GM18511 (cell line): Measurements from ENCODE around the gene LIMS2.

ENCODE experiments used
- ATAC-seq: cut with Tn5 transposase; IDR thresholded peaks from one replicate; pipeline ENCODE4 v1.9.1; 2021; ENCODE audit warnings: mild to moderate bottlenecking, moderate library complexity; ENCODE audit not compliant: unreplicated experiment

Gene LIMS2

DNA sequence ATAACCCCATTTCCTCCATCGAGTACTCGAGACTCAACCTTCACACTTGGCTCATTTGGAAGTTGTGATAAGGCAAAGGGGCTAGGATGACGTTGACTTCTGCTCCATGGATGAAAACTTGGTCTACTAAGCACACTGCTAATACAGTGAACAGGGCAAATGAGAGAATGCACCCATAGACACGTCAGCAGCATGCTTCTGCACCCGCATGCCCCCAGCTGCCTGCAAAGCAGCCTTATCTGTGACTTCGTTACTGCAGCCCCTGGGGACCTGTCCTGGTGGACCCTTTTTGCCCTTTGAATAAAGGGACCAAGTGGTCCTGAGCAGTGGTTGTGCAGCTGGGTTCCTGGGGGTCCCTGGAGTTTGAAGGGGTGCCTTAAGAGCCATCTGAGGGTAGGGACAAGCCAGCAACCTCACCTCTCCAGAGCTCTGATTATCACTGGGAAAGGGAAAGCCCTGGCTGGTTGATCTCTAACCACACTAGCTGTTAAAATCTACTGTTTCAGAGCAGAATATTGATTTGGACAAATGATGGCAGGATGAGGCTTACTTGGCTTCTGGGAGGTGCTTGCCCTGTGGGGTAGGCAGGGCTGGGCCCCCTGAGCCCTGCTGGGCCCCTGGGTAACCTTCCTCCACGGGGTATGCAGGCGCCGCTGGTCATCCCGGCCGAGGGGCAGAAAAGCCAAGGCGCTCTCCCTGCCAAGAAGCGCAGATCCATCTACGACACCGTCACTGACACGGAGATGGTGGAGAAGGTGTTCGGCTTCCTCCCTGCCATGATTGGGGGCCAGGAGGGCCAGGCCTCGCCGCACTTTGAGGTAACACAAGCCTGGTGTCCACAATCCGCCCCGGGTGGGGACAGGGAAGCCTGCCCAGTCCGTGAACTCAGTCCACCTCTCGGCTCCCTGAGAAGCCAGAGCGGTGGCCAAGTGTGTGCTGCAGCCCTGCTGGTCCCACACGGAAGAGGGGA, 67.0 kb downstream of the LIMS2 start:
- no peak for ATAC-seq

DNA sequence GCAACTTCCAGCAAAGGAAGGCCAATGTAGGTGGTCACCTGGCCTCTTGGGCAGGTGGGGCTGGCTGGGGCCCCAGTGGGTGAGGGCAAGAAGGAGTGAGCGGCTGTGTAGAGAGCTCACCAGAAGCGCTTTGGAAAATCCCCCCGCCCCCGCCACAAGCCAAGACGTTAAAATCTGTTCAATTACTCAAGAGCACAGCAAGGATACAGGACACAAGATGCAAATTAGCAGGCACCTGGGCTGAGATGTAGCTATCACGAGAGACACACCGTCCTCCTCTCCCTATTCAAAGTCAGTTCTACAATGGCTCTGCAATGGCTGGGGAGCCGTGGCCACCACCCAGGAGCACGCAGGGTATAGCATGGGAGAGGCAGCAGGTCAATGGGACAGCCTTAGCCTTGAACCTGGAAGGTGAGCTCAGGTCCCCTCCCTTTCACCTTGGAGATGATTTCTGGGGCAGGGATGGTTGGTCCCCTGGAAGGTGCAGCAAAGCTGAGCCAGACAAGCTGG, 67.9 kb downstream of the LIMS2 start:
- ATAC-seq = no peak

DNA sequence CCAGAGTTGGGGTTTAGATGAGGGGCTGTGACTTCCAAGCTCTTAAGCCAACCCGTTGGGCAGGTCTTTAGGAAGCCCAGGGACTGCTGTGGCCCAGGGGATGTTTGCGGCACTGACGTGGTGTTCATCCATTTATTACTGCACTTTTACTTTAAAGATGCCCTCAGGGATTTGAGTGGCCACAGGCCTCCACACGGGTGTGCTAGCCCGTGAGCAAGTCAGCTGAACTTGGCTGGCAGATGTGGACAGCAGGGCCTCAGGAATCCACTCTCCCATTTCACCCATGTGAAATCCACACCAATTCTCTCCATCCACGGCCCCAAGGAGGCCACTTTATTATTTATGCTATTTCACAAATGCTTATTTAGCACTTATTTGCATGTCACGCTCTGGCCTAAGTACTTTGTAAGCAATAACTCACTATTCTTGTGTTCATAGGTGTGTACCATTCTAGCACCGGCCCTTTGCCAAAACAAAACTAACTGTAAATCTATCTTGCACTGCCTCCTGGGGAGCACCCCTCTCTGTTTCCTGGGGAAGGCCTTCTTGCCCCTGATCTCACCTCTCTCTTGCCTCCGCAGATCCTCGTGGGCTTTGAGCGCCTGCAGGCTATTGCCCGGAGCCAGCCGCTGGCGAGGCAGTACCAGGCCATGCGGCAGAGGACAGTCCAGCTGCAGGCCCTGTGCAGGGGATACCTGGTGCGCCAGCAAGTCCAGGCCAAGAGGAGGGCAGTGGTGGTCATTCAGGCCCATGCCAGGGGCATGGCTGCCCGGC, 68.5 kb downstream of the LIMS2 start:
- no peak for ATAC-seq

DNA sequence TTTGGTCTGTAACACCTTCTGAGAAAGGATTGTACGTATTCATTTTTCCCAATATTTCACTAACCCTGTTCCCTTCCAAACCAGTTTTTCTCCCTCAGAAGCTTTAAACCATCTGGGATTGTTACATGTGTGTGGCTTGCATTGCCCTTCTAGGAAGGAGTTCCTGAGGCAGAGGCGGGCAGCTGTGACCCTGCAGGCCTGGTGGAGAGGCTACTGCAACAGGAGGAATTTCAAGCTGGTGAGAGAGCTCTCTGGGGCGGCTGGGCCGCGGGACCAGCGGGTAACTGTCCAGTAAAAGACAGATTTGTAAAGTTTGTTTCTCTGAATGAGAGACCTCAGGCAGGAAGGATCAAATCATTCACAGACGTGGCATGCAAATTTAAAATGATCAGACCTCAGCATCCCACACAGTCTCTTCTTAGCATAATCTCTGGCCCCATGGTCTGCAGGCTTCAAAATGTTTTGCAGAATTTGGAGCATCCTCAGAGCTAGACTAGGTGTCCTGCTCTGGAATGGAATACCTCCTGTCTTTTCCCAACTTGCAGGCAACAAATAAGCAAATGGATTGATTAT, 69.6 kb downstream of the LIMS2 start:
- no peak for ATAC-seq

DNA sequence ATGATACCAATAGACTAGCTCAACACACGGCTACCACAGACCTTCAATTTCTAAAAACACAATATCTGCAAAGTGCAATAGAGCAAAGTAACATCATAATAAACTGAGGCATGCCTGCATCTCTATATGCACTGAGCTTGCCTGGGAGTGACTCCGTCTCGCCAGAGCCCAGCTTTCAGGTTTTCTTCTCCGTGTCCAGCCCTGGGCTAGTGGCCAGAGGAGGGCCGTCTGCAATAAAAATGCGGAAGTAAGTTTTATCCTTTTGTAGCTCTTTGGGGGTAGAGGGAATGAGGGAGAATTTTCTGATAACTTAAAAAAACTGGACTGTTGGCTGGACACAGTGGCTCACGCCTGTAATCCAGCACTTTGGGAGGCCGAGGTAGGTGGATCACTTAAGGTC, 70.3 kb downstream of the LIMS2 start:
- ATAC-seq = no peak

DNA sequence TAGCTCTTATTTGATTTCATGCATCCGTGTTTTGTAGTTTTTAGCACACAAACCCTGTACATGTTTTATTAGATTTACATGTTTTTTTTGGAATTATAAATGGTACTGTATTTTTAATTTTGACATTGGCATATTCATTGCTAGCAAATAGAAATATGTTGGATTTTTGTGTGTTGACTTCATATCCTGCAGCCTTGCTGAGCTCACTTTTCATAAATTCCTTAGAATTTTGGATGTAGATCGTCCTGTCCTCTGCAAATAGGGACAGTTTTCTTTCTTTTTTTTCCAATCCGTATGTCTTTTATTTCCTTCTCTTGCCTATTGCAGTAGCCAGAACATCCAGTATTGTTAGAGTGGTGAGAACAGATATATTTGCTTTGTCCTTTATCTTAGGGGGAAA, 76.1 kb downstream of the LIMS2 start:
- no peak for ATAC-seq

DNA sequence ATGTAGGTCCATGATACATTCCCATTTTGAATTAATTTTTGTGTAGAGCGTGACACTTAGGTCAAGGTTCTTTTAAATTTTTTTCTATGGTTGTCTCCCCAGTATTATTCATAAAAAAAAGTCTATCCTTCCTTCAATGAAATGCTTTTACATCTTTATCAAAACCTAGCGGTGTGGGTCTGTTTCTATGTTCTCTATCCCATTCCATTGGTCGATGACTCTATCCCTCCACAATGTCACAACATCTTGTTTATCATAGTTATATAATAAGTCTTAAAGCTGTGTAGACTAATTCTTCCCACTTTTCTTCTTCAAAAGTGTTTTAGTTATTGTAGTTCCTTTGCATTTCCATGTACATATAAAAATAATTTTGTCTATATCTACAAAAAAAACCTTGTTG, 76.6 kb downstream of the LIMS2 start:
- no peak for ATAC-seq

DNA sequence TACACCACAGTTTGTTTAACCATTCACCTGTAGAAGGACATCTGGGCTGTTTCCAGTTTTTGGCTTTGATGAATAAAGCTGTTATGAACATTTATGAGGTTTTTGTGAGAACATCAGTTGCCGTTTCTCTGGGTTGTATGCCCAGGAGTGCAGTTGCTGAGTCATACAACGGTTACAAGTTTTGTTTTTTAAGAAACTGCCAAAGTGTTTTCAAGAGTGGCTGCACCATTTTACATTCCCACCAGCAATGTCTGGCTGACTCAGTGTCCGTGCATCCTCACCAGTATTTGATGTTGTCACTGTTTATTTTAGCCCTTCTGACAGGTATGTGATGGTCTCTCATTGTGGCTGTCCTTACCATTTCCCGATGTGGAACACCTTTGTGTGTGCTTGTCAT, 77.3 kb downstream of the LIMS2 start:
- ATAC-seq = no peak

DNA sequence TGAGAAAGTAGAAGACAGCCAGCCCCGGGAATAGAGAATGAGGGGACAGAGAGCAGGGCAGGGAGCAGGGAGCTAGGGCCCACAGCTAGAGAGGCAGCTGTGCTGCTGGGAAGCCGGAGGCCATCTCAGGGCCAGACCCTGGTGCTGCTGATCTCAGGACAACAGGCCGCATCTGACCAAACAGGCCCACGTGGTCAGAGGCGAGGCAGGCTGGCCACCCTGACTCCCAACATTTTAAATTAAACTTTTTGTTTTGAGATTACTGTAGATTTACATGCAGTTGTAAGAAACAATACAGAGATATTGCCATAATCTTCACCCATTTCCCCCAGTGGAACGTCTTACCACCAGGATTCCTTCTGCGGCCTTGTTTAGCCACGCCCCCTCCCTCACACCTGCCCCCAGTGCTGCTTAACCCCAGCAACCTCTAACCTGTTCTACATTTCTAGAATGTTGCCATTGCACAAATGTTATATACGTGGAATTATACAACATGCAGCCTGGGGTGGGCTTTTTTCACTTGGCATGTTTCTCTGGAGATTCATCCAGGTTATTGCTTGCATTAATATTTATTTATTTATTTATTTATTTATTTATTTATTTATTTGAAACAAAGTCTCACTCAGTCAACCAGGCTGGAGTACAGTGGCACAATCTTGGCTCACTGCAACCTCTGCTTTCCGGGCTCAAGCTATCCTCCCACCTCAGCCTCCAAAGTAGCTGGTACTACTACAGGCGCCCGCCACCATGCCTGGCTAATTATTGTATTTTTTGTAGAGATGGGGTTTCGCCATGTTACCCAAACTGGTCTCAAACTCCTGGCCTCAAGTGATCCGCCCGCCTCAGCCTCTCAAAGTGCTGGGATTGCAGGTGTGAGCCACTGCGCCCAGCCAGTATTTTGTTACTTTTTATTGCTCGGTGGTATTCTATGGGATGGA, 78.0 kb downstream of the LIMS2 start:
- ATAC-seq = no peak

DNA sequence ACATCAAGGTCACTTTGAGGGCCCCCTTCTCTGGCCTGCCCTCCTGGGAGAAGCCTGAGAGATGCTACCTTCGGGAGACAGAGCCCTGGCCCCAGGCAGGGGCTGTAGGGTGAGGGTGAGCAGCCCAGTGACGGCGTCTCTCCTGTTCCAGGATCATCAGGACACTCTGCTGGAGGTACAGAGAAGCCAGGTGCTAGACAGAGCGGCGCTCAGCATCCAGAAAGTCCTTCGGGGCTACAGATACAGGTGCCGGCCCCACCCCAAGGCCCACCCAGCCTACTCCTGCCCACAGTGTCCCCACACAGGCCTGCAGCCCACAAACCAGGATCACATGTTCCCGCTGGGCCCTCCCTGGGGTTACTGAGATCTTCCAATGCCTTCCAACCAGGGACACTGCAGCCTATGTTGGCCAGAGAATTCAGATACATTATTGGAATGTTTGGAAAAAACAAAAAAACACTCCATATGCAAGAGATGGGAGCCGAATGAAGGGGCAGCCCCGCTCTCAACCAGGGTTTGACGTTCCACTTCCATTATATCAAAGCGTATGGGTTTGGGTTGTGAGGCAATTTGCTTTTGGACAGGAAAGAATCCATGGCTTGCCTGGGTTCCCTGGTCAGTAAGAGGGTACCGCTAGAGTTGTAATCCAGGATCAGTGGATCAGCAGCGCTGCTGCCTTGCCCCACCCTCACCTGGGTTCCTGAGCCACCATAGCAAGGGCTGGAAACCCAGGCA, 78.9 kb downstream of the LIMS2 start:
- no peak for ATAC-seq

DNA sequence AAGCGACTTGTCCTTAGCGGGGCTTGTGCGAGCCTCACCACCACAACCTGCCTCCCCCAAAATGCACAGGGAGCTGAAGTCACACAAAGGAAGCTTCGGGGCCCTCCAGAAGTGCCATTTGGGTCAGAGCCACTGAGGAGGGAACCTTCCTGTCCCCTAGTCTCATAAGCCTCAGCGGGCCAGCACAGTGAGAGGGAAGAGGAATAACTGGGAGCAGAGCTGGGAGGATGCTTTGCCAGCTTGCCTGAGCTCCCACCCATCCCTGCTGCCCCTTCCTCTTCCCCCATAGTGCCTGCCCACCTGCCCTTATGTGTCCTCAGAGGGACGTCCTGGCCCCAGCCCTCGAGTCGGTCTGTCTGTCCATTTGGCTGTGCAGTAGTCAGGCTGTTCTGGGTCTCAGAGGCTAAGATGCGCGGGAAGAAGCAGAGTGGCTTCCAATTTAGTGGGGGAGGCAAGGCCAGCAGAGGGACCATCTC, 81.2 kb downstream of the LIMS2 start:
- ATAC-seq = no peak

DNA sequence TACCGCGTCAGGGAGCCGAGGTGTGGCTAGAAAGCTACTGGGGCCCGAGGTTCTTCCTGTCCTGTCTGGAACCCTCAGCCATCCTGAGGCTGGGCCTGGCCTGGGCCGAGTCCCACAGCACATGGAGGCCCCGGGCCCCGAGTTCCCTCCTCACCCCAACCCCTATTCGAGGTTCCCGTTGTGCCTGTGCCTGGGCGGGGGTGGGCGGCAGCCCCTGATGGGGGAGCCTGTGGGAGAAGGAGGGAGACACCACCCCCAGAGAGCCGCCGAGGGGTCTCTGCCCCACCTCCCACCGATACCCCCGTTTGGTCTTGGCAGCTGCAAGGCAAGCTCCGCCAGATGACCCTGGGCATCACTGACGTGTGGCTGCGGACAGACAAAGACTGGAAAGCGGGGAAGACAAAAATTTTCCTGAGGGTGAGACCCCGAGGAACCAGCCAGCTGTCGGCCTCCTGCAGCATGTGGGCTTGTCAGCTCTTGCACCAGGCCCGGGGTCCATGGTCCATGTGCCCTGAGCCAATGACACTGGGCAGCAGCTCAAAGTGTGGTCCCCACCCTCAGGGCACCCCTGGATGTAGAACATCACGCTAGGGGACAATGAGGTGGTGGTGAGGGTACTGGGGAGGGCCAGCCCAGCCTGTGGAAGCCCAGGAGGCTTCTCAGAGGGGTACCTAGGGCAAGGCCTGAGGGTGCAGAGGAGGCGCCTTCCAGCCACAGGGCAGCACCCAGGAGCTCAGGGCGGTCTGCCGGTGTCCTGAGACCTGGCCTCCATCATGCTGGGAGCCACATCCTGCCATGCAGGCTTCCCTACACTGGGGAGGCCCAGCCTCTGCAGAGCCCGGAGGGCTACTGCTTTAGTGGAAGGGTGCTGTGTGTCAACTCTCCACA, 81.9 kb downstream of the LIMS2 start:
- no peak for ATAC-seq

DNA sequence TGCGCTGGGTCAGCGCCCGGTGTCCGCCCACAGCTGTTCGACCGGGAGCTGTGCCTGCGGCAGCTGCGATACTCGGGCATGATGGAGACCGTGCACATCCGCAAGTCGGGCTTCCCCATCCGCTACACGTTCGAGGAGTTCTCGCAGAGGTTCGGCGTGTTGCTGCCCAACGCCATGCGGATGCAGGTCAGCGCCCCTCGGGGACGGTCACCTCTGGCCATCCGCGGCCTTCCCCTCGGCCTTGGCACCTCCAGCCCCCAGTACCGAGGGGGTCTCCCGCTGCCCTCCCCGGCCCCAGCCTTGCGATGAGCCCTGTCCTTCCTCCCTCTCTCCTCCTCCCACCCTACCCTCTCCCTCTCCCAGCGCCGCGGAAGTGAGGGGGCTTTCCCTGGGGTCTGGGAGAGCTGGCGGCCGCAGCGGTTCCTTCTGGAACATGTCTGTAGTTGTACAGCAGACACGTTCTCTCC, 82.5 kb downstream of the LIMS2 start:
- ATAC-seq = no peak

DNA sequence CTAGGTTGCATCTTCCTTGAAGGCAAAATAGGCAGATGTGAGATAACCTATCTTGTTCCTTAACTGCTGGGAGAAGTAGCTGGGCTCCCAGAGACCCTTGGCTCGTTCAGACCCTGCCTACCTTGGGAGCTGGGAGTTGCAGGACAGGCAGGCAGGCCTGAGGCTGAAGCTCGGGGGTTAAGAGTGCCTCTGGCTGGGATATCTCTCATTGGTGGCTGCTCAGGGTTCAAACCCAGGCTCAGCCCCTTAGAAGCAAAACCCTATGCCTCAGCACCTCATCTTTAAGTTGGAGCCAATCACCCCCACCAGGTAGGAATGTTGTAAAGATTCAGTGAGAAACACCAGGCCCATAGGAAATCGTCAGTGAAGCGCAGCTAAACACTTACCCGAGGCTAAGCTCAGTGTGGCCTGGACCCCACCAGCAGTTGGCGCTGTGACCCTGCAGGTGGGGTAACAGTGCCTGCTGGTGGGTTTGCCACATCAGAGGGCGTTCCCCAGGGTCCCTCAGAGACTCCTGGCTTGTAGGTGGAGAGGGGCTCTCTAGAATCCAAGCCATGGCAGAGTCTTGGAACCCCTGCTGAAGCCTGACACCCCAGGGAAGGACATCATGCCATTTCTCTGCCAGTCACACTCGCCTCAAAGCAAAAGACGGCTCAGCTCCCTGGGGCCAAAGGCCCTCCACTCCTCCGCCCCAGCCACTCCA, 84.0 kb downstream of the LIMS2 start:
- peak; percentile 83 for ATAC-seq

DNA sequence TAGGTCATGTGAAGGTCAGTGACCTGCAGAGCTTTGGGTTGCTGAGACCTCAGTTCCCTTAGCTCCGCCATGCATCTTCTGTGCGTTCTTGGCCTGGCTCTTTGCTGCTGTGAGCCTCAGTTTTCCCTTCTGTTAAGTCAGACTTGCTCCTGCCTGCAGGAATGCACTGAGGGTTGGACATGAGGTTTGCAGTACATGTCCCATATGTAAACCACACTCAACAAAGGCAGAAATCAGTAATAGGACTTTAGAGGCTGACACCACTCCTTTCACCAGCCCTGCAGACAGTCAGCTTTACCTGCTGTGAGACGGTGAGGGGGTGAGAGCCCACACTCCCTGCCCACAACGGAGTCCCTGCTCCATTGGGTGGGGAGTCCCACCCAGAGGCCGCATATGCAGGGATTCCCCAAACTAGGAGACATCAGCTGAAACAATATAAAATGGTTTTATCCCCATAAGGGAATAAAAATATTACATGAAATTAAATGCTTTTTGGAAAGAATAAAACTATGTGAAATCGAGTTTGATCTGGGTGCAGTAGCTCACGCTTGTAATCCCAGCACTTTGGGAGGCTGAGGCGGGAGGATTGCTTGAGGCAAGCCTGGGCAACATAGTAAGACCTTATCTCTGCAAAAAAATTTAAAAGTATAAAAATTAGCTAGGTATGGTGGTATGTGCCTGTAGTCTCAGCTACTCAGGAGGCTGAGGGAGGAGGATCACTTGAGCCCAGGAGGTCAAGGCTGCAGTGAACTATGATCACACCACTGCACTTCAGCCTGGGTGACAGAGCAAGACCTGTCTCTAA, 84.7 kb downstream of the LIMS2 start:
- ATAC-seq = no peak

DNA sequence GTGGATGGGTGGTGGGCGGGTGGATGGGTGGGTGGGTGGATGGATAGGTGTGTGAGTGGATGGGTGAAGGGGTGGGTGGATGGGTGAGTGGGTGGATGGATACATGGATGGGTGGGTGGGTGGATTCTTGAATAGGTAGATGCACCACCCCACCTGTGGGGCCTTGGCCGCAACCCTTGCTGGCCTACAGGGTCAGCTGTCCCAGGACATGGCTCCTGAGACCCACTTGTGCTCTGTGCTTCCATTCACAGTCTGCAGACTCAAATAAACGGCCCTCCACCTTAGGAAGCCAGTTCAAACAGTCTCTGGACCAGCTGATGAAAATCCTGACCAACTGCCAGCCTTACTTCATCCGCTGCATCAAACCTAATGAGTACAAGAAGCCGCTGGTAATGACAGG, 85.5 kb downstream of the LIMS2 start:
- ATAC-seq = no peak

DNA sequence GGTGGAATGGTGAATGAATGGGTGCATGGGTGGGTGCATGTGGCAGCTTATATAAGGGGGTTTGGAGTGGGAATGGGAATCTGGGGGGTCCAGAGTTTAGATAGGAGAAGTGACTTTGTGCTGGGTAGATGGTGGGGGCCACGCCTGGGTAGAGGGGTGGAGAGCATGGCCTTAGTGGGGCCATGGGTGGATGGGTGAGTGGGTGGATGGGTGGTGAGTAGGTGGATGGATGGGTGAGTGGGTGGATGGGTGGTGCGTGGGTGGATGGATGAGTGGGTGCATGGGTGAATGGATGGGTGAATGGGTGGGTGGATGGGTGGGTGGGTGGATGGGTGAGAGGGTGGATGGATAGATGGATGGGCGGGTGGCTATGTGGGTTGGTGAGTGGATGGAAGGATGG, 86.0 kb downstream of the LIMS2 start:
- no peak for ATAC-seq
